HG03520 (cell line): ENCODE measurements around the gene SLC27A6.
"Not testable (repeated sequence)": the region's sequence is repeated elsewhere in the genome, so short reads cannot be mapped to it uniquely, and the experiment has no call there.

ENCODE experiments used
- ATAC-seq: cut with Tn5 transposase; IDR thresholded peaks from one replicate; pipeline ENCODE4 v1.9.1; 2021; ENCODE audit warnings: mild to moderate bottlenecking, moderate library complexity; ENCODE audit not compliant: unreplicated experiment

SLC27A6 gene

DNA sequence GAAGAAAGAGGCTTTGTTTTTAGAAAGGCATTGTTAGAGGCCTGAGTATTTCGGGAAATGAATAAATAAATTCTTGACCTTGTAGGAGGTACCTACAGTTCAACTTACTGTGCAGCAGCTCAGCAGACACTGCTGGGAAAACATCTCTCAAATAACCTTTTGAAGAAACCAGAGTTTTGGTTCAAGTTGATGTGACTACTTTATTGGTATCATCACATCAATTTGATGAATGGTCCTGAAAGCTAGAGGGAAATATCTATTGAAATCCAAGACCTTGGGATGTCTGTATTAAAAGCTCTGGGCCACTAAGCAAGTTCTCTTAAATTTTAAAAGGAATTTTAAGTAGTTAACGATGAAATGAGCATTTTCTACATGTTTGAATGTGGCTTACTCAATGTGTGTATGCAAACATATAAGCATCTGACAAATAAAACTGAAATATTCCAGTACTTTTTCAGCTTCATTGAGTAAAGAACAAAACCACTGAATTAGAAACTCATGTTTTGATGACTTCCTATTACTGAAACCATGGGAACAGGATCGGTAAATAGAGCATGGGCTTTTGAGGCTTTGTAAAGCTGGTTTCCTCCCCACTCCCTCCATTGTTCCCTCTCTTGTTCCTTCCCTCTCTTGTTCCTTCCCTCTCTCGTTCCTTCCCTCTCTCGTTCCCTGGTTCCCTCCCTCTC lies 36.7 kb downstream of the SLC27A6 start:
- no peak for ATAC-seq

DNA sequence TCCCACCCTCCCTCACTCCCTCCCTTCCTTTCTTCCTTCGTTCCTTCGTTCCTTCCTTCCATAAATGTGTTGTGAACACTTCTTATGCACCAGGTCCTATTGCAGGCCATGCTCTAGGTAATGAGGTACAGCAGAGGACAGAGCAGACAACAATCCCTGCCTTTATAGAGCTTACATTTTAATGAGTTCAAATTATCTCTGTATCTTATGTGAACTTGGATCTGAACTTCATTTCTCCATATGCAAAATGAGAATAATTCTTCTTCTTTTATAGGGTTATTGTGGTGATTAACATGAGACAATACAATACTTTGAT lies 37.2 kb downstream of the SLC27A6 start:
- no peak for ATAC-seq

DNA sequence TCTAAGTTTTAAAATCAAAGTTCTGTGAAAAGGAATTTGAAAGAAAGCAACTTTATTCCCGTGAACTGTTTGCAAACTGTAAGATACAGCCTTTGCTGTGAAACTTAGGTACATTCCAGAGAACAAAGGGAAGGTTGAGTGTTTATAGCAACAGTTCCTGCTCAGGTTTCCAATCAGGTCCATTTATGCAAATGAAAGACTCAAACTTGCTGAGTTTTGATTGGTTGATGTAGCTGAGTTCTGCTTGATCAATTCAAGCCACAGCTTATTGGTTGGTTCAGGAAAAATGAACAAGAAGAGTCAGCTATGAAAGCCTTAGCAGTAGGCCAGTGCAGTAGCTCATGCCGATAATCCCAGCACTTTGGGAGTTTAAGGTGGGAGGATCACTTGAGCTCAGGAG lies 37.9 kb downstream of the SLC27A6 start:
- ATAC-seq = no peak

DNA sequence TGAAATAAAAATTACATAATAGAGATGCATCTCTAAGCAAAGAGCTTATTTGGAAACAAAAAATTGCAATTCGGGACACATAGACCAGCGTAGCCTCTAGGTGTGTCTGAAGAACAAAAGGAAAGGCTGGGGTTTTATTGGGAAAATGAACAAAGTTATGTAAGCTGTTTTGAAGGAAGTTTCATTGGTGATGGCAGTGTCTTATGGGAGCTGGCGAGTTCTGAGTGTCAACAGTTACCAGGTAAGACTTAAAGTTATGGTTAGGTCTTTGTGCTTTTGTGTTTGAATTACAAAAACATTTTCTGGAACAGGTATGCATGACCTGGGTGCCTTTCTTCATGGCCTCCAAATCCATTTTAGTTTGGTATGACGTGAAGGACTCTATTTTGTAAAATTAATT lies 48.9 kb downstream of the SLC27A6 start:
- no peak for ATAC-seq

DNA sequence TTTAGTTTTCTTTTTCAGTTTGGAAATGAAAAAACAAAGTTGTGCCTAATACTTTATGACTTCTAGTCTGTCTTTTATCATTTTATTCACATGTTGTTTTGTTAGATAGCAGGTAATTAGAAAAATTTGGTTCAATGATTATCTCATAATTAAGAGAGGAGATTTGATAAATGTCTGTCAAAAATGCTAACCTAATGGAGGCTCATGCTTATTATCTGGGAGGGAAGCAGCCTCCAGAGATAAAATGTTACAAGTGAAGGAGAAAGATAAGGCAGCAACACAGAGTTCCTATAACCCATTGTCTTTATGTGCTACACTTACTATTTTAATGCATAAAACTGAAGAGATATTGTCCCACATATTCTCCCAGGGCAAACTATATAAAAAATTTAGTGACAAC lies 53.5 kb downstream of the SLC27A6 start:
- ATAC-seq = no peak

DNA sequence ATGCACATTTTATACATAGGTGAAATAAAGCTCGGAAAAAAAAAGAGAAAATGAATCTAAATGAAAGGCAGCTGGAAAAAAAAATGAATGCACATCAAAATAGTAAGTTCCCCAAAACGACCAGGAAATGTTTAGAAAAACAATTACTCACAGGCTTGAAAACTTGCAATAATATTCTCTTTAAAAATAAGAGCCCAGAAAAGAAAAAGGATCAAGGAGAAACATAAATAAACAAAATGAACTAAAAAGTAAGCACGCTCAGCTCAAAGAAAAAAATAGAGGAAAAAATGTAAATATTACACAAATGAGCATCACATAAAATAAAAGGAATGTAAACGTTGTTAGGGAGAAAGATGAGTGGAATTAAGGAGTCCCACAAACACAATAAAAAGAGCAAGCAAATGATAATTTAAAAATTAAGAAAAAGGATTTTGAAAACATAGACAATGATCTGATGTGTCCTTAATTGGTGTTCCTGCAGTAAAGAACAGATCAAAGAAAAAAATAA lies 54.2 kb downstream of the SLC27A6 start:
- ATAC-seq = no peak

DNA sequence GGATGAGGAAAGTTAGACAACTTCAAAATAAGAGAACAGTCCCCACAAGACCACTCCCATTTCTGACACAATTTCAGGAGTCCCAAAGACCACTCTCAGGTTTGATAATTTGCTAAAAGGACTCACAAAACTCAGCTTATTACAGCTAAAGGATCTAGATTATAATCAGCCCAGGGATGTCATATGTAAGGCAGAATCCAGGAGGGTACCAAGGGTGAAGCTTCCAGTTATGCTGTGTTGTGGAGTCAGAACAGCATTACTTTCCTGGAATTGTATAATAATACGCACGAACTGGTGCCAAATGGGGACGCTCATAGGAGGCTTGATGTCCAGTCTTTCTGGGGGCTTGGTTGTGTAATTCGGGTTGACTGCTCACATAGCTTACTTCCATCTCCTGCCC lies 55.4 kb downstream of the SLC27A6 start:
- ATAC-seq = no peak

DNA sequence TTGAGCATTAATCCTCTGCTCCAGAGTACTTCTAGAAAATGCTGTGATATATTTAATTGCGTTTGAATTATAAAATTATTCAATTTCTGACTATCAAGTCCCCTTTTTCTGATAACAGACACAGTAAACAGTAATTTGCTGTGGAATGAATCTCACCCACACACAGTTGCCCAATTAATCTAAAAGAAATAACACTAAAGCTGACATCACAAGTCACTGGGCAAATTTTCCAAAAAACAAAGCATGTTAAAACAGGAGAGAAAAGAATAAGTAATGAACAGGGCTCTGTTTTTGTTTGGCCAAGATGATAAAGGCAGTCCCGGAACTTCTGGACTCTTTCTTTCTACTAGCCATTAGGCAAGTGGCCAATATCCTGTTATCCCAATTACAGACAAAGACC lies 56.5 kb downstream of the SLC27A6 start:
- ATAC-seq = no peak

DNA sequence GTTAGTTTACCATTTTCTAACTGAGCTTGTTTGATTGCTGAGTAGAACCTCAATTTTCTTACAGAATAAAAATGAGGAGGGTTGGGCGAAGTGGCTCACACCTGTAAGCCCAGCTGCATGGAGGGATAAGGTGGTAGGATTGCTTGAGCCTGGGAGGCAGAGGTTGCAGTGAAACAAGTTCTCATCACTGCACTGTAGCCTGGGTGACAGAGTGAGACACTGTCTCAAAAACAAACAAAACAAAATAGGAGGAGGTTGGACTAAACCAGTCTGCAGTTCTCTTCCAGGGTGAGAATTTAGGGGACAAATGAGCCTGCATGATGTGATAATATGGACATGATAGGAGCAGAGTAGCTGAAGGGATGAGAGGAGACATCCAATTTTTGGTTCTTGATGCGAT lies 57.3 kb downstream of the SLC27A6 start:
- ATAC-seq = no peak

DNA sequence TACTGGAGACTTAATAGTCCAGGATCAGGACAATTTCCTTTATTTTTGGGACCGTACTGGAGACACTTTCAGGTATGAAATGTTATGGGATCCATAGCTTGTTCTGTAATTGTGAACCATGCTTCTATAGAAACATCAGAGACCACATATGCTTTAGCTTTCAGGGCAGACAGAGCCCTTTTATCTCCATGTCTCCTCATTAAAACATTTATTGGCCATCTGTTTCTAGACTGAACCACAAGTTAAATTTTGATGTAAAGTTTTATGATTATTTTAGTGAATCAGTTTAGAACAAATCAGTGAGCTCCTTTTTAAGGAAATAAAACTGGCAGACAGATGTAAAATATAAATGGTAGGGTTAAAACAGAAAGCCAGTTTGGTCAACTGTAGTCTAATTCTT lies 62.0 kb downstream of the SLC27A6 start:
- ATAC-seq = no peak

DNA sequence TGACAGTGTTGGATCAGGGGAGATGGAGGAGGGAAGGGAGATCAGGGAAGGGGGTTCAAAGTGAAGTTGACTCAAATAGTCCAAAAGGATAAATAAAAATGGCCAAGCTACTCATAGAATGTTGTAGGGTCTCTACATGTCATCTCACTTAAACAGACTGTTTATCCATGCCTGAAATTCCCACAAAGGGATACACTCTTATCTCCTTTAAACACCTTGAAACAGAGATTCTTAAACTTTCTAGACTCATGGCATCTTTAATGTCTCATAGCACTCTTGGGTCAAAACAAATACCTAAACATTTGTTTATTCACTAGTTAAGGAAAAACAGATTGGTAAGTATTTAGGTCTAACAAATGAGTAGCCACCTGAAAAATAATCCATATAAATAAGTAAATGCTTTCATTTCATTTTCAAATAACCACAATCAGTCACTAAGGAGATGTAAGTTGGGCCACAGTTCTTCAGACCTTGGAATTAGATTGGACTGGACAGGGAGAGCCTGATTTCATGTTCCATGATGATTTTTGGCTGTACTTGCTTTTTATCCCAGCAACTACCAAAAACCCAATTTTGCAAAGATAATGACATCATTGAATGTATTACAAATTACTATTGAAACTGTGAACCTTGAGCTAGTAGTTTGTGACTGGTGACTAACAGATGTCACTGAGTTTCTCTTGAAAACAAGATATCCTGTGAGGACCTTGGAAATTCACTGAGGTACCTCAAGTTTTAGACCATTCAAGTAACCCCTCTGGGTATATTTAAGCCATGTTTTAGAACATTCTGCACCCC lies 66.8 kb downstream of the SLC27A6 start:
- no peak for ATAC-seq

DNA sequence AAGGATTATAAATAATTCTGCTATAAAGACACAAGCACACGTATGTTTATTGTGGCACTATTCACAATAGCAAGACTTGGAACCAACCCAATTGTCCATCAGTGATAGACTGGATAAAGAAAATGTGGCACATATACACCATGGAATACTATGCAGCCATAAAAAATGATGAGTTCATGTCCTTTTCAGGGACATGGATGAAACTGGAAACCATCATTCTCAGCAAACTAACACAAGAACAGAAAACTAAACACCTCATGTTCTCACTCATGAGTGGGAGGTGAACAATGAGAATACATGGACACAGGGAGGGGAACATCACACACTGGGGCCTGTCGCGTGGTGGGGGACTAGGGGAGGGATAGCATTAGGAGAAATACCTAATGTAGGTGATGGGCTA lies 71.0 kb downstream of the SLC27A6 start:
- not testable (repeated sequence) for ATAC-seq

DNA sequence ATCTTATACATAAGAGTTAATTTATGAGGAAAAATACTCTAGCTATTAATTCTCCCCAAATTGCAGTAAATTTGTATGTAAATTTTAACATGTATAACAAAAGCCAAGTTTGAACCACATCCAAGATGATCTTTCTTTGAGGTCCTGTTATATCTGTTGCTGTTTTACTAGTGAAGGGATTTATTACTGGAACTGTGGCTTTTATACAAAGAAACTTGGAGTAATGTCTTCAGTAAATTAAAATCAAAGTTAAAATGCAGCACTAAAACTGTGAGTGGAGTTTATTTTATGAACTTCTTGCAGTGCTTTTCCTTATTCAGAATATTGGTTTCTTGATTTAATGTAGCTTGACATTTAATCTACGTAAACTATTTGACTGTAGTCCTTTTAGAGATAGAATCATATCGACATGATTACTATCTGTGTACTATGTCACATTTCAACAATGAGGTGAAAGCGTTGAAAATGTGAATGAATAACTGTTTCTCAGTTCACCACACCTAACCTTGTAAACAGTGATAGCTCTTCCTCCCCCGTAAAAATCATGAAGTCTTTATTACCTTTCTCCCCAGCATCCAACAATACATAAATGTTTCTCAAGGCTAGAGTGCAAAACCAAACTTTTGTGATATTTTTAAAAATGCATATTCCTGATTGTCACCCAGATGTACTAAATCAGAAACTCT lies 76.1 kb downstream of the SLC27A6 start:
- ATAC-seq = no peak

DNA sequence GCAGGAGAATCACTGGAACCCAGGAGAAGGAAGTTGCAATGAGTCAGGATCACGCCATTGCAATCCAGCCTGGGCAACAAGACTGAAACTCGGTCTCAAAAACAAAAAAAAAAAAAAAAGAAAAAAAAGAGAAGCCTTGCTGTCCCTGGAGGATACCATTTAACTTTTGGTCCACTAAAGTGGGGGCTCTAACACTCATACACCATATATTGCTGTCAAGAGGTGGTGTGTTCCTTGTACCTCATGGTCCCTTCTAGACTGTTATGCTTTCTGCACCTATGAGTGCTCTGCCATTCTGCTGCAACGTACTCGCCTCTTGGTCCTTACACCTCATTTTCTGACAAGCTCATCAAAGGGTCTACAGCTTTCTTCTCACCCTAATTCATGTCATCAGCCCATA lies 77.0 kb downstream of the SLC27A6 start:
- ATAC-seq = no peak

DNA sequence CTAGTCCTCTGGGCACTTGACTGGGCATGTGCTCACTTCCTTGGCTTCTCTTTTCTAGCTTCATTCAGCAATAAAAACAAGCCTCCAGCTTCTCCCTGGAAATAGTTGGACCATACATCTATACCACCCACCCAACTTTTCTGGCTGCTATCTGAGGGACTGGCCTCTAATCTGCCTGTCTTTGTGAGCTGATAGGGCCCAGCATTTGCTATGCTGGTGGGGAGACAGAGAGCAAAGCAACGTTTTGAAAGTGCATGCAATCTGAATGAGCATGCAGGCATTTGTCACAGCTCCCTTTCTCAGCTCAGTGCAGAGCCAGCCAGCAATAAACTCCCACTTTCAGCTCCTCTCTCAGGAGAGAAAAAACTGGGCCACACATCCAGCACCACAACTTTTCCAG lies 78.6 kb downstream of the SLC27A6 start:
- no peak for ATAC-seq

DNA sequence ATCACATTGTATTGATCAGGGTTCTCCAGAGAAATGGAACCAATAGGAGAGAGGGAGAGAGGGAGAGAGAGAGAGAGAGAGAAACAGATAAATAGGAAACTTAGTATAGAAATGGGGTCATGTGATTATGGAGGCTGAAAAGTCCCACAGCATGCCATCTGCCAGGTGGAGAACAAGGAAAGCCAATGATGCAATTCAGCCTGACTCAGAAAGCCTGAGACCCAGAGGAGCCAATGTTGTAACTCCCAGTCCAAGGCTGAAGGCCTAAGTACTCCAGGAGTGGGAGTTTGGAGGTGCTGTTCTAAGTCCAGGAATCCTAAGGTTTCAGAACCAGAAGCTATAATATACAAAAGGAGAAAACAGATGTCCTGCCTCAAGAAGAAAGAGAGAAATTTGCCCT lies 80.9 kb downstream of the SLC27A6 start:
- no peak for ATAC-seq

DNA sequence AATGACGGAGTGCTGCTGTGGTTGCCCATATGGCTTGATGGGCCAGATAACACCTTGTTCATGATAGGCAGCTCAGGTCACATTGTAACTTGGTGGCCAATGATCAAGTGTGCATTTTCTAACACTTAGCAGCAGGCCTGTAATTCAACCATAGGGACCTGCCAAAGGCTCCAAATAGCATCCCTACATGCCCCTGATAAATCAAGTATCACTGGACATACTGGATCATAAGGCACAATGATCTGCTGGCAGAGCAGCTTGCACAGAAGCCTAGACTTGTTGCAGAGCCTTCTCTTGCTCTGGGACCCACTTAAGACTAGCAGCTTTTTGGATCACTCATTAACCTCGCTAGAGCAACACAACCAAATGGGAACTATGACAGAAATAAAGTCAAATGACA lies 83.2 kb downstream of the SLC27A6 start:
- ATAC-seq = no peak

DNA sequence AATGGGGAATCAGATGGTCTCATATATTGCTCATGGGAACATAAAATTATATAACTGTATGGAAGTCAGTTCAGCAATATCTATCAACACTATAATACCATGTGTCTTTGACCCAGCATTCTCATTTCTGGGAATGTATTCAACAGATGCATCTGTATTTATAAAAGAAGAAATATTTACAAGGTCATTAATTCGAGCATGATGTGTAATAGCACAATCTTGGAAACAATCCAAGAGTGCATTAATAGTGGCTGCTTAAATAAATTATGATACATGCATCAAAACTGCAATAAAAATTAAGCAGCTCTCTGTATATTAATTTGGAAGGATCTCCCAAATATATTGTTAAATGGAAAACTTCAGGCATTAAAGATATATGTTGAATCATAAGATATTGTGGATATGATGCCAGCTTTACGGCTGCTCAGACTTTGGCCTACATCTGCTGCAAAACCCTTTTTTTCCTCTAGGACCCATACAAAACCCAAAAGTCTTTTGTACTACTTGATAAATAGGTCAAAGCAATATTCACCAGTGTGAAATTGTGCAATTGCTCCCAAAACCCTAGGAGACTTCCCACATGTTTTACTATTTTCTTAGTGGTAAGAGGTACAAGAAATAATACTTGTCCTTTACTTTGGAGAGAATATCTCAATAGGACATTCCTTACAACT lies 84.0 kb downstream of the SLC27A6 start:
- no peak for ATAC-seq

DNA sequence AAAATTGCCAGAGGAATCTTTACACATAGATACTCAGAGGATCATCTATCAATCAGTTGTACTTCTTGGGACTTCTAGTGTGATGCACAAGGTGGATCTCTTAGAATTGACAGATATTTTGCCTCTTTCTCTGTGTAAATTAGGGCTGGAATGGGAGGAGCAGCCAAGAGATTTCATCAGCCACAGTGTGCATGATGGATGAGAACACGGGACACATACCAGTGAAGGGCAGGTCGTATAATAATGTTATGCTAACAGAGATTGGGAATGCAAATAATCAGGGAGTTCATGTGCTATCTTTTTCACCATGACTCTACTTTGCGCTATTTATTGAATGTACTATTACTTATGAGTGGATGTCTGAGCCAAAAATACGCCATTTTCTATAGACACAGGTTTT lies 86.0 kb downstream of the SLC27A6 start:
- no peak for ATAC-seq

DNA sequence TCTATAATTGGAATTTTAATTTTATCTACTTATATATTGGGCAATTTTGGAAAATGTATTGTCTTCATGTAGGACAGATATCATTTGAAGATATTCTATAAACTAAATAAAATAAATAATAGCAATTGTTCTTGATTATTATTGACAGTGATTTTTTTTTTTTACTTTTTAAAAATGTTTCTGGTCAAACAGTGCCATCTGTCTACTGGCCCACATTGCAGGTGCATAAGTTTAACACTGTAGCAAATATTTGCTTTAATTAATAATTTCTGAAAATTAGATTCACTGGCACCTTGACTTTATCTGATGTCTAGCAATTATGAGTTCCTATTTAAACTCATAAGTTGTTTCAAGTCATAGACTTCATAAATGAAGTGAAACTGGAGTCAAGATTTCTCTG lies 88.2 kb downstream of the SLC27A6 start:
- no peak for ATAC-seq

DNA sequence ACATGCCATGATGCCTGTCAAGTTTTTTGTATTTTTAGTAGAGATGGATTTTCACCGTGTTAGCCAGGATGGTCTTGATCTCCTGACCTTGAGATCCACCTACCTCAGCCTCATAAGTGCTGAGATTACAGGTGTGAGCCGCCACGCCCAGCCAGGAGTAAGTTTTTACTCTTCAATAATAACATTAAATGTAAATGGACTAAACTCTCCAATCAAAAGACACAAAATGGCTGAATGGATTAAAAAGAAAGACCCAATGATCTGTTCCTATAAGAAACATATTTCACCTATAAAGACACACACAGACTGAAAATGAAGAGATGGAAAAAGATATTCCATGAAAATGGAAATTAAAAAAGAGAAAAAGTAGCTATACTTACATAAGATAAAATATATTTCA lies 92.0 kb downstream of the SLC27A6 start:
- ATAC-seq = no peak

DNA sequence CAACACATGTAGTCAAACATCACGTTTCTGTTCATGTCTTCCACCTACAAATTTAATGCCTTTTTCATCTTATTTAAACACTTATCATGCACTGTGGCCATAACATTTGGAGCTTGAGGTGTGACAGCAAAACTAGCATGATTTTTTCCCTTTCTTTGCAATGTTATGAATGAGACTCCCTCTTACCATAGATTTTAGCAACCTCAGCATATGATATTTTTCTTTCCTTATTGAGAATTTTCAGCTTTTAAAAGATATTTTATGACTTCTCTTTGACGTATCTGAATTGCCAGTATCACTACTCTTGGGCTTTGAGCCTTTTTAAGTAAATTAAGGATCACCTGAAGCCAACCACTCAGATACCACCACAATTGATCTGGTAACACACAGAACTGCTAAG lies 96.6 kb downstream of the SLC27A6 start:
- no peak for ATAC-seq
